Omental fat pad (tissue), 4 donors: Measurements from ENCODE around the gene MAGI1. TPM values are rescaled to one million over a fixed set of nuclear protein-coding genes. Genes with fewer than 3 reads are reported as not detected.

Source experiments
- ATAC-seq: fragments of 150-250 bp; one replicate; pipeline ENCODE4 v1.9.1; 2016; ENCODE audit warnings: mild to moderate bottlenecking, moderate library complexity; ENCODE audit not compliant: low FRiP score
- DNase-seq: peaks from one replicate; pipeline ENCODE4 v3.0.0-alpha.2; 2019; ENCODE audit warnings: low spot score
- CTCF ChIP-seq, 3 donors: fragments of 450-650 bp; IDR thresholded peaks; one replicate each; pipeline ENCODE4 v1.5.1; 2016 to 2017; ENCODE audit warnings: antibody characterized with exemption in 3 of 3, mild to moderate bottlenecking in 3 of 3, moderate library complexity in 2 of 3
- total RNA-seq, 4 donors: library from RNA; depleted of rRNA; stranded (reverse); fragments of >200 nt; gene quantifications; one replicate each; pipeline ENCODE4 v1.1.0, GENCODE V29; 2016

MAGI1 gene
- total RNA-seq, 4 donors from 2014 or later = 22.9 to 38.8 (median 34.3) TPM

GRCh38 chr3:65751123-65751700 lies 287.5 kb downstream of the MAGI1 start:
- no peak for TF ChIP-seq CTCF (IDR thresholded peaks at IDR 0.05)
- no peak for DNase-seq
- no peak for ATAC-seq

DNA sequence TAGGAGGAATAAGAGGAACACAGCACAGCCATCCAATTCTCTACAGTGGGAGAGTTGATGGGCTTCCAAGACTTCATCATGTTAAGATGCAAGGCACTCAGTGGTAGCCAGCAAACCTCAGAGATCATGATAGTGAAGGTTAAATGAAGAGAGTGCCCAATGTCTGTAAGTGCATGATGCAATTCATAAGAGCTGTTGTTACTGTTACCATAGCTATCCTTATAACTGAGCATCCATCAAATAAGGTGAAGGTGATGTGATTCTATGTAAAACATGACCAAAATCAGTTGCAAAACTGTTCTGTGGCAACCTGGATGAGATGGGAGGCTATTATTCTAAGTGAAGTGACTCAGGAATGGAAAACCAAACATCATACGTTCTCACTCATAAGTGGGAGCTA lies 289.7 kb downstream of the MAGI1 start:
- TF ChIP-seq CTCF (IDR thresholded peaks at IDR 0.05) = no peak
- ATAC-seq (no peak), DNase-seq (no peak)

DNA sequence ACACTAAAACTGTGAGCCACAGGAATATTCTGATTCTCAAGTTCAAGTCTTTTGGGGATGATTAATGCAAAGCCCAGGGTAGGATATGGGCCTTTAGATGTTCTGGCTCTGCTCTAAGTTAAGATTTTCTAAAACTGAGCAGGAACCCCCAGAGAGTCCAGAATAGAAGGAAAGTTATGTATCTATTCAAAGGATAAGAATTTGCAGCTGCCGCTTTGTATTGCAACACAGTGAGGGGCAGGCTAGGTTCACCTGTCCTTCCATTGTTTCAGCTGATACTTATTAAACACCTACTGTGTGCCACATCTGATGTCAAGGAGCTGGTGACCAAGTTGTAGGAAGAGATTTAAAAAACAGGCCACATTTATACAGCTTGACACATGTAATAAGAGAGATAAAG lies 290.4 kb downstream of the MAGI1 start:
- DNase-seq = no peak
- no peak for ATAC-seq
- TF ChIP-seq CTCF (IDR thresholded peaks at IDR 0.05) = no peak

DNA sequence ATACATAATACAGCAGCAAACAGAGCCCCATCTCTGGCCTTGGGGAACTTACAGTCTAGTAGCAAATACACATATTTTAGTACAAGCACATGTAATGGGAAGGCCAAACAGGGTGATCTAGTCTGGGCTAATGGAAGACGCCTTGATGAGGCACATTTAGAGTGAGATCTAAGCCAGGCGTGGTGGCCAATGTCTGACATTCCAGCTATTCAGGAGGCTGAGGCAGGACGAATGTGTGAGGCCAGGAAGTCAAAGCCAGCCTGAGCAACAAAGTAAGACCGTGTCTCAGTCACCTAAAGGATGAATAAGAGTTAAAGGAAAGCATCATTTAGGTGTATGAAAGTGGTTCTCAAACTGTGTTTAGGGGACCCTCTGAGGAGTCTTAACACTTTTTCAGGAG lies 291.9 kb downstream of the MAGI1 start:
- no peak for TF ChIP-seq CTCF (IDR thresholded peaks at IDR 0.05)
- ATAC-seq (no peak), DNase-seq (no peak)

DNA sequence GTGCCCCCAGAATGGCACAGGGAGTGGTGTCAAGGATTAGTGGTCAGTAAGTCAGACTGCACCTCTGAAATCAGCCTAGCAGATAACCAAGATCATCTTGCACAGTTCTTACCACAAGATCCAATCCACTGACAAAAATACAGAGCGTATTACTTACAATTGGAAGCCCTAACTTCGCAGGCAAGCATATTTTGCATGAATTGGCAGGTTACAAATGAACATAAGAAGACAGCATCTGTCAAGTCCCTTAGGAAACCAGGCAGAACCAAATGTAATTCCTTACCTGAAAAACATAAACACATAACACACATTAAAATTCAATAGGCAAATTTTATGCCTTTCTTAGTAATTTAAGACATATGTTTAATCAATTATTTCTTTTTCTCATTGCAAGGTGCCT lies 293.4 kb downstream of the MAGI1 start:
- ATAC-seq = no peak
- TF ChIP-seq CTCF (IDR thresholded peaks at IDR 0.05) = no peak
- no peak for DNase-seq

DNA sequence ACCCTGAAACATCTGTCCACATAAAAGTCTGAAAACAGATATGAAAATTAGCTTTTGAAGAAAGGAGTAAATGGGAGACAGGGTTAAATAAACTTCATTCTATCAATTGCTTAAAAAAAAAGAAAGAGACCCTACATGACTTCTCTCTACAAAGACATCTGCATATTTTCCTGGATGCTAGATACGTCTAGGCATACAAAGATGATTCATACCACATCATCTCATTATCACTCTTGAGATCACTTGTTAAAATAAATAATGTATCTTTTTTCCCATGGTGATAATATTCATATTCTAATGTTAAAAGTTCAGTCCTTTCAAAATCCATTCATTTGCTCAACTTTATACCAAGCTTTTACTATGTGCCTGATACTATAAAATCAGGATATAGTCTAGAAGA lies 295.8 kb downstream of the MAGI1 start:
- ATAC-seq = no peak
- no peak for DNase-seq
- TF ChIP-seq CTCF (IDR thresholded peaks at IDR 0.05) = no peak

DNA sequence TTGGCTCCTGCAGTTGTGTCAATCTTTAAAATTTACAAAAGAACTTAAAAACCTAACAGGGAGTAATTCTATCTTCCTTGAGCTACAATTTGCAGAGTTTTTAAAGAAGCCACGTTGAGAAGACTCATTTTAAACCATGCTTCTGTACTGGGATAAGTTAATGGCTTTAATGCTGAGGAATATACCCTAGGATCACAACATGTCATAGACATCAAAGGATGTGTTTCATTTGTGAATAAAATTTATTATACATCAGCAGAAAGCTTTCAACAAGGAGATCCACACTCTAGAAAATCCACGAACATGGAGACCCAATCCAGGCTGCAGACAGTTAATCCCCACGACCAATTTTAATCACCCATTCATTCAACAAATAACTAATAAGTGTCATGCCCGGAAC lies 297.2 kb downstream of the MAGI1 start:
- DNase-seq = no peak
- ATAC-seq = no peak

More for the DNA sequence above, 297.2 kb downstream of the MAGI1 start:
- TF ChIP-seq CTCF (IDR thresholded peaks at IDR 0.05) = no peak
